Stimulated activated CD8-positive, alpha-beta memory T cell treated with anti-CD3 and anti-CD28 coated beads, Interleukin-4, amount 100 ng/mL, for 4 hours (primary cell): Measurements from ENCODE around the gene IL4R.
"Not testable (repeated sequence)": the region's sequence is repeated elsewhere in the genome, so short reads cannot be mapped to it uniquely, and the experiment has no call there.

Source experiments
- DNase-seq, 2 donors: peaks; one replicate each; pipeline ENCODE4 v3.0.0-alpha.2; 2020; ENCODE audit warnings: low read depth in 2 of 2, low spot score in 1 of 2

The IL4R gene

GRCh38 chr16:27377666-27378485 is 64.1 kb downstream of the IL4R start:
- DNase-seq, result no peak

DNA sequence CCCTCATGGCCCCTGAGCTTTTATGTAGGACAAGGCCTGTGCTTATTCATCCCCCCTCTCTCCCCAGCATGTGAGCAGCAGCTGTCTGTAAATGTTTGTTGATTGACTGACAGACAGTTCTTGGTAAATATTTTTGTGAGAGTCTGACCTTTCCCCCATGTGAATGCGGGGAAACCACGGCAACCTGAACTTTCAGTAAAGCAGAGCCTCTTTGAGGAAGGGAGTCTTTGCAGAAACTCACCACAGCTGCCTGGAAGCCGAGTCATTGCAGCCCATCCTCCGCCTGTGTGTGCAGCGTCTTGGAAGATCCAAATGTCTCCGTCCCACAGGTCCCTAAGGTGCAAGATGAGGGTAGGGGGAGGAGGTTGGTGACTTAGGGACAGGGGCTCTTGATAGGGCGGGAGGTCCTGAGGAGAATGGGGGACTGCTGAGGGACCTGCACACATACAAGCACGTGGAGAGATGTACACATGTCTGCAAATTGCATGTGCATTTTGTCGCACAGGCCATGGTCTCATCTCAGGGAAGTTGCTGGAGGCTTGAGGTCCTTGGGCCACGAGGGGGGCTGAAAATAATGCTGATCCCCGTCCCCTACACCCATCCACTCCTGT is 65.2 kb downstream of the IL4R start:
- no peak for DNase-seq

DNA sequence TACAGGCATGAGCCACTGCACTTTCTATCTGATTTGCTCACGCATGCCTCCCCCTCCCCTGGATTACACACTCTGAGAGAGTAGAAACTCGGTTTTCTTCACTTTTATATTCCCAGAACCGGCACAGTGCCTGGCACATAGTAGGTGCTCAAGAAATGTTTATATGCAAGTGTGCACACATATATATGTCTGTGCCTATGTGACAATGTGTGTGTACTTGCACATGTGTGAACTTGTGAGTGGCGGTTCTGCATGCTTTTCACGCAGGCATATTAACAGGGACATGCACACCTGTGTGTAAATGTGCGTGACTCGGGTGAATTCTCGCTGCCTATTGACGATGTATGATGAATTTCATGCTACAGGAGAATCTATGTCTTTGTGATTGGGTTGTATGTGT is 66.1 kb downstream of the IL4R start:
- DNase-seq, result no peak

DNA sequence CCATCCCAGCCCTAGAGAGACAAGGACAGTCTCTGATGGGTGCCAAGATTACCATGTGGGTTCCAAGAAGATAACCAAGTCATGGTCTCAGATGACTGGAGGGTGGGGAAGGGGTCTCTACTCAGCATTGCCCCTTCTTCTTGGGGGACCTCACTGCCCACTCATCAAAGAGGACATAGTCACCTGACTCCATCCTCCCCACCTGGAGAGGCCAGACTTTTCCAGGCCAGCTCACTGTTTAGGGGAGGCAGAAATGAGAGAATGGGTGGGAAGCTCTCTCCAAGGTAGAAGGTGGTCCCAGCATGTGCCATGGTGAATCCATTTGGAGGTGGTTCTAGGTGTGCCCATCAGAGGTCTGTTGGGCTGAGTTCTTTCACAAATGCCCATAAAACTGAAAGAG is 67.5 kb downstream of the IL4R start:
- DNase-seq, result no peak

- DNase-seq, result no peak
Measured at GRCh38 chr16:27381974-27382855, 68.4 kb downstream of the IL4R start.

- no peak for DNase-seq
Measured at GRCh38 chr16:27383556-27384243, 69.9 kb downstream of the IL4R start.

DNA sequence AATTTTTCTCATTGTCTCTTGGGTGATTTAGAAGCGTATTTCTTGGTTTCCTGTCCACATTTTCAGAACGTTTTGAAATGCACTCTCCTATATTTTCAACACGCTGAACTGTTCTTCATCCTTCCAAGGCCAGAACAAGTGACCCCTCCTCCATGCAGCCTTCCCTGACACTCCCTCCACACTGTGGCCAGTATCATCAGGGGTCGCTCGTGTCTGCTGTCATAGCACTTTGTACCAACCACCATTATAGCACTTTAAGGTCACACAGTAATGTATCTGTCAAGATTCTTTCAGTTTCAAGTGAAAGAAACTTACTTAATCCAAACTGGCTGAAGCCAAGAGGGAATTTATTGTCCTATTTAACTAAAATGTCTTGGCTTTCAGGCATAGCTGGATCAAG is 70.7 kb downstream of the IL4R start:
- DNase-seq, result no peak

GRCh38 chr16:27385398-27385797 is 71.6 kb downstream of the IL4R start:
- no peak for DNase-seq

- no peak for DNase-seq
Measured at GRCh38 chr16:27386674-27387073, 72.9 kb downstream of the IL4R start.

DNA sequence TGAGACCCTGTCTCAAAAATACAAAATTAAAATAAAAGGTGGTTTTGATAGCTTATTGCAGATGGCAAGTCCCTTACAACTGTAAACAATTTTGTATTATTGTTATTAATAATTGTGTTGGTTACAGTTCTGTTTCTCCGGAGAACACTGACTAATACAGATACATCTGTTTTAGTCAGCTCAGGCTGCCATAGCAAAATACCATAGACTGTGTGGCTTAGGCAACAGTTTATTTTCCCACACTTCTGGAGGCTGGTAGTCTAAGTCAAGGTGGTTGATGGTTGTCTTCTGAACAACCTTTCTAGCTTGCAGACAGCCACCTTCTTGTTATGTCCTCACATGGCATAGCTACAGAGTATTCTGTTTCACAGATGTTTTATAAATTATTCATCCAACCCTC is 74.0 kb downstream of the IL4R start:
- no peak for DNase-seq

GRCh38 chr16:27389272-27389961 is 75.6 kb downstream of the IL4R start:
- no peak for DNase-seq

- no peak for DNase-seq
Measured at GRCh38 chr16:27390151-27390550, 76.4 kb downstream of the IL4R start.

DNA sequence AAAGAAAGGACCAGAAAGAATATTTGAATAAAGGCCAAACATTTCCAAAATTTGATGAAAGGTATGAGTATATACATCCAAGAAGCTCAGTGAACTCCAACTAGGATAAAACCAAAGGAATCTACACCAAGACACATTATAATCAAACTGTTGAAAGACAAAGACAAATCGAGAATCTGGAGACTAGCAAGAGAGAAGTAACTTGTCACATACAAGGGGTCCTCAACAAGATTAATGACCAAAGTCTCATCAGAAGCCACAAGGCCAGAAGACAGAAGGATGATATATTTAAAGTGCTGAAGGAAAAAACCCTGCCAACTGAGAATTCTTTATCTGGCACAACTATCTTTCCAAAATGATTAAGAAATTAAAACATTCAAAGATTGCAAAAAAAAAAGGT is 78.9 kb downstream of the IL4R start:
- no peak for DNase-seq

GRCh38 chr16:27394516-27394915 is 80.7 kb downstream of the IL4R start:
- no peak for DNase-seq

DNA sequence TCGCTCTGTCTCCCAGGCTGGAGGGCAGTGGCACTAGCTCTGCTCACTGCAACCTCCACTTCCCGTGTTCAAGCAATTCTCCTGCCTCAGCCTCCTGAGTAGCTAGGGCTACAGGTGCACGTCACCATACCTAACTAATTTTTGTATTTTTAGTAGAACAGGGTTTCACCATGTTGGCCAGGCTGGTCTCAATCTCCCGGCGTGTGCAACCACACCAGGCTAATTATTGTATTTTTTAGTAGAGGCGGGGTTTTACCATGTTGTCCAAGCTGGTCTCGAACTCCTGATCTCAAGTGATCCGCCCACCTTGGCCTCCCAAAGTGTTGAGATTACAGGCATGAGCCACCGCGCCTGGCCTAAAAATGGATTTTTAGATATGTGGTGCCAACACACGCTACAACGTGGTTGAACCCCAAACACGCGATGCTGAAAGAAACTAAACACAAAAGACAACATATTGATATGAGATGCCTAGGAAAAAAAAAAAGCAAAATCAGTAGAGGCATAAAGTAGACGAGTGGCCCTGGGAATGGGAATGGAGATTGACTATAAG is 84.6 kb downstream of the IL4R start:
- DNase-seq, result not testable (repeated sequence)

DNA sequence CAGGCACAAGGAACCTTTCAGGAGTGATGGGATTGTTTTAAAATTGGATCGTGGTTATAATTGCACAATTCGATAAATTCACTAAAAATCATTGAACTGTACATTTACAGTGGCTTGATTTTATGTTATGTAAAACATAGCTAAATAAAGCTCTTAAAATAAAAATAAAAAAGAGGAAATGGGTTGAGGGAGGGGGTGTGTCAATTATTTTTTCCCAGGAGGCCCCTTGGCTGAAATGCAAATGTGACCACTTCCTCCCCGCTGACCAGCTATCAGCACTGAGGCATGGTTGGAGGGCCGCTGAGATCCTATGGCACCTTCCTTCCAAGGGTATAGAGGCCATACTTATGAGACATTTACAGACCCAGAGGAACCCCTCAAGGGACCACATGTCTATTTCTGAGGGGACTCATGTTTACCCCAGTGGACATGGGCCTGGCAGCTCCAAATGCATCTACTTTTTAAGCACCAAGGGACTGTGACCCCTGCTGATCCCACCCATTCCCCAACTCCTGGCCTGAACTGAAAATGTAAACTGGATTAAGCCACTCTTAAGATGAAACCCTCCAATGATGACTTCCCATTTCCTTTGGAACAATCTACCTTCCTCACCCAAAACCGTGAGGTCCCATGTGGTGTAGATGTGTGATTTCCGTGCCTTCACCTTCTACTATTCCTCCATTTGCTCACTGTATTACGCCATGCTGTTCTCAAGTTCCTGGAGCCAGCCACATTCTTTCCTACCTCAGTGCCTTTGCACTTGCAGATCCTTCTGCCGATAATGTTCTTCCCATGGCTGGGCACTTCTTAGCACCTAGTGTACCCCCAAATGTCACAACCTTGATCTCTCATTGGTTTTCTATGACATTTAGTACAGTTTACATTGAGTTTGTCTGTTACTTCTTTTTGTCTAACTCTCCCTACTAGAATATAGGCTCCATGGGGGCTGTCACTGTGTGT is 85.4 kb downstream of the IL4R start:
- DNase-seq, result no peak

DNA sequence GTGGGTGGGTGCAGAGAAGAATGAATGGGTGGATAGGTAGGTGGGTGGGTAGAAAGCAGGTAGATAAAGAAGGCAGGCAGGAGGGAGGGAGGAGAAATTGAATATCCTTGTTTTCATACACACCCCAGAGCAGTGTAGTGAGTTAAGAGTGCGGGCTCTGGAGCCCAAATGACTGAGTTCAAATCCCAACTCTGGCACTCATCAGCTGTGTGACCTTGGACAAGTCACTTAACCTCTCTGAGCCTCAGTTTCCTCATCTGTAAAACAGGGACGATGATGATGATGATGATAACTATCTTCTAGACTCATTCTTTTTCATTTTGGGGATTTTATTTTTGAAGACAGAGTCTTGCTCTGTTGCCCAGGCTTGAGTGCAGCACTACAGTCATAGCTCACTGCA is 86.2 kb downstream of the IL4R start:
- DNase-seq, result no peak

GRCh38 chr16:27400751-27401620 is 87.2 kb downstream of the IL4R start:
- DNase-seq, result no peak
